Muscle layer of duodenum (tissue), 2 donors: ENCODE data around the gene ADAMTSL5.

Experiments used
- H3K27ac ChIP-seq: one replicate; pipeline ENCODE4 v1.7.0; 2013; ENCODE audit warnings: mild to moderate bottlenecking, low read length
- H3K27me3 ChIP-seq: one replicate; pipeline ENCODE4 v1.7.0; 2013; ENCODE audit warnings: low read depth, mild to moderate bottlenecking, control low read depth, low read length
- H3K36me3 ChIP-seq, 2 donors: one replicate each; pipeline ENCODE4 v1.7.0; 2013; ENCODE audit warnings: low read length in 2 of 2, control low read depth in 1 of 2, mild to moderate bottlenecking in 1 of 2; ENCODE audit not compliant: insufficient read depth in 2 of 2, control insufficient read depth in 1 of 2
- H3K4me1 ChIP-seq, 2 donors: one replicate each; pipeline ENCODE4 v1.7.0; 2013; ENCODE audit warnings: low read length in 2 of 2, mild to moderate bottlenecking in 2 of 2, control low read depth in 1 of 2, moderate library complexity in 1 of 2; ENCODE audit not compliant: insufficient read depth in 2 of 2, control insufficient read depth in 1 of 2
- H3K4me3 ChIP-seq, 2 donors: one replicate each; pipeline ENCODE4 v1.7.0; 2013; ENCODE audit warnings: low read length in 2 of 2, low read depth in 1 of 2, mild to moderate bottlenecking in 1 of 2
- H3K9me3 ChIP-seq, 2 donors: one replicate each; pipeline ENCODE4 v1.7.0; 2013; ENCODE audit warnings: low read length in 2 of 2, control low read depth in 1 of 2, mild to moderate bottlenecking in 1 of 2; ENCODE audit not compliant: control insufficient read depth in 1 of 2
- donor health status: healthy.

ADAMTSL5 gene

DNA sequence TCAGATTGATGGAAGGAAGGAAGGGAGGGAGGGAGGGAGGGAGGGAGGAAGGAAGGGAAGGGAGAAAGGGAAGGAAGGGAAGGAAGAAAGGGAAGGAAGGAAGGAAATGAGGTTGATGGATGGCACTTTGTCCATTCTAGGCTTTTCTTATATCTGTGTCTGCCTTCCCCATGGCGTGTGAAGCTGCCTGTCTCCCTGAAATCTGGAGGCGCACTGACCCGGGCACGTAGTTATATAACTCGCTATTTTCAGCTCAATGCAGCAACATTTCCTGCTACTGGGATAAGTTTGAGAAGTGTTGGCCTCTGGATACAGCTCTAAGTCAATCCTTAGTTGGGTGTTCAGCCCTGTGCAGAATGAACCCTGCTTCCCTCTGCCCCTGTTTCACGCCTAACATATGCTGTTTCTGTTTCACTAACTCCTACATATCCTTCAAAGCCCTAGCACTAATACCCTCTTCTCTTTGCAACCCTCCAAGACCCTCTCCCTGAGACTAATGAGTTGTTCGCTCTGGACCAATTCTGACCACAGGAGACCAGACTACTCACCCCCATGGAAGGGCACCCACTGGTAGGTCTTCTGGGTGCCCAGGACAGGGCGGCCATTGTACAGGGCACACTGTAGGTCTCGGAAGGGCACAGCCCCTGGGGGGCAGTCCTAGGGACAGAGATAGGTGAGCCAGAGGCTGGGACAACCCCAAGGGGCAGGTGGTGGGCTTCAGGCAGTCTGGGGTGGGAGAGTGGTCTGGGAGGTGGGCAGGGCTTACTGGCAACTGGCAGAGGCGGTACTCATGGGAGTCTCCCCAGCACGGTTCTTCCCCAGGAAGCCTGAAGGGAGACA lies 3.0 kb downstream of the ADAMTSL5 start:
- Histone ChIP-seq H3K4me1 (peaks cover 0 to 15% of the 10 kb centered on the region in 2 donors), H3K27me3 (peaks cover 3% of the 10 kb centered on the region), H3K27ac (no peak overlapping the region), H3K36me3 (no peaks in the 10 kb centered on the region), H3K9me3 (peaks cover 0 to 6% of the 10 kb centered on the region in 2 donors), H3K4me3 (no peak overlapping the region)

DNA sequence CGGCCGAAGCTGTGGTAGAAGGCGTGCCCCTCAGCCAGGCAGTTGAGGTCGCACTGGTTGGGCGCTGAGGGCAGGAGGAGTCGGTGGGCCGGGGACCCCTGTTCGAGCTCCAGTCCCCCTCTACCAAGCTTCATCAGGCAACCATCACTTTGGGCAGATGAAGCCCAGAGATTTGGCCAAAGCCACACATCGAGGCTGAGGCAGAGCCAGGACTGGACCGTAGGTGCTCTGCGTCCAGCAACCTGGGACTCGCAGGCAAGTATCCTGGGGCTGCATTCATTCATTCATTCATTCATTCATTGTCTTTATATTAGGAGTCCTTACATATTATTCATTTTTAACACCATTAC lies 4.3 kb downstream of the ADAMTSL5 start:
- H3K4me1 ChIP-seq, result peaks cover 0 to 13% of the 10 kb centered on the region in 2 donors
- peaks cover 9% of the 10 kb centered on the region for H3K27me3 ChIP-seq
- H3K9me3 ChIP-seq, result peaks cover 0 to 6% of the 10 kb centered on the region in 2 donors
- no peaks in the 10 kb centered on the region for H3K36me3 ChIP-seq
- peak overlapping the region in 1 of 2 donors; percentile 16 for H3K4me3 ChIP-seq
- H3K27ac ChIP-seq, result no peak overlapping the region

DNA sequence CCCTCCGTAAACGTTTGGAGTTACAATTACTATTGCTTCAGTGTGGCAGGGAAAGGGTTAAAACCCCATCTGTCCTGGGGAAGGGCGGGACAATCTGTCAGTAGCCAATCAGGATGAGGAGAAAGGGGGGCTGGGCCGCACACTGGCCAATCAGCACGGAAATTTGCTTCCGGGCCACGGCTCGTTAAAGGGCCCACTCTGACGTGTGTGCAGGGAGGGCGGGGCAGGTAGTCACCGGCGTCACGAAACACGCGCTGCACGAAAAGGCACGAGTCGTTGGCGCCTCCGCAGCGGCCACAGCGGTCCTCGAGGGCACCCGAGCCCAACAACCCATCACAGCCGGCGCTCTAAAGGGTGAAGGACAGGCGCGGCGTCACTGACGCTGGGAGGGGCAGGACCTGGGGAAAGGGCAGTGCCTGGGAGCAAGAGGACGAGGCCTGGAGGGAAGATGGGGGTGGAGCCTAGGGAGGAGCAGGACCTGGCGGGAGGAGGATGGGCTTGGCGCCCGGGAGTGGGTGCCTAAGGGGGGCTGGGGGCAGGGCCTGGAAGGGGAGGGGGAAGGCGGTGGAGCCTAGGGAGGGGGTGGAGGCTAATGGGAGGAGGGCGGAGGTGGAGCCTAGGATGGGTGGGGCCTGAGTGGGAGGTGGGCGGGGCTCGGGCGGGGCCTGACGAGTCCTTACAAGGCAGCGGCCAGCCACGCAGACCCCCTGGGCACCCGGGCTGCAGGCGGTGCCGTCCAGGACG lies 4.9 kb downstream of the ADAMTSL5 start:
- Histone ChIP-seq H3K36me3 (no peaks in the 10 kb centered on the region), H3K4me1 (peaks cover 0 to 8% of the 10 kb centered on the region in 2 donors), H3K27ac (no peak overlapping the region), H3K9me3 (peaks cover 0 to 6% of the 10 kb centered on the region in 2 donors), H3K4me3 (peak overlapping the region; percentile 30 to 34), H3K27me3 (peaks cover 14% of the 10 kb centered on the region)

DNA sequence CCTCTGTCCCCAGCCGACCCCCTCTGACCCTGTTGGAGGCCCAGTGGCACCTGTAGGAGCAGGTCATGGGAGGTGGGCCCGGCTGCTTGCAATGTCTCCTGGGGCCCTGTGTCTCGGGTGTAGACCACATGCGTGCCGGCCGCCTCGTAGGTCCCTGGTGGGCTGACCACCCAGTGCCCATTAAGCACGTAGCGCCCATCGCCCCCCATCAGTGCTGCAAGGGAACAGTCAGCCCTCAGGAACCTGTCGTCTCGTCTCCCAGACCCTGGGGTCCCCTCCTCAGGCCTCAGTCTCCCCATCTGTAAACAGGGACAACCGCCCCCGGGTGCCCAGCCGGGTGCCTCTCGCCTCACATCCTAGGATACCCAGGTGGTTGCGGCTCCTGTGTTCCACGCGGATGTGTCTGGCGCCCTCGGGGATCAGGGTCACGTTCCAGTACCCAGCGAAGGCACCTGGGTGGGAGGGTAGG lies 5.6 kb downstream of the ADAMTSL5 start:
- Histone ChIP-seq H3K9me3 (peaks cover 0 to 6% of the 10 kb centered on the region in 2 donors), H3K27me3 (peaks cover 15% of the 10 kb centered on the region), H3K4me1 (peaks cover 0 to 8% of the 10 kb centered on the region in 2 donors), H3K27ac (no peak overlapping the region), H3K4me3 (peak overlapping the region; percentile 30 to 34), H3K36me3 (no peaks in the 10 kb centered on the region)

DNA sequence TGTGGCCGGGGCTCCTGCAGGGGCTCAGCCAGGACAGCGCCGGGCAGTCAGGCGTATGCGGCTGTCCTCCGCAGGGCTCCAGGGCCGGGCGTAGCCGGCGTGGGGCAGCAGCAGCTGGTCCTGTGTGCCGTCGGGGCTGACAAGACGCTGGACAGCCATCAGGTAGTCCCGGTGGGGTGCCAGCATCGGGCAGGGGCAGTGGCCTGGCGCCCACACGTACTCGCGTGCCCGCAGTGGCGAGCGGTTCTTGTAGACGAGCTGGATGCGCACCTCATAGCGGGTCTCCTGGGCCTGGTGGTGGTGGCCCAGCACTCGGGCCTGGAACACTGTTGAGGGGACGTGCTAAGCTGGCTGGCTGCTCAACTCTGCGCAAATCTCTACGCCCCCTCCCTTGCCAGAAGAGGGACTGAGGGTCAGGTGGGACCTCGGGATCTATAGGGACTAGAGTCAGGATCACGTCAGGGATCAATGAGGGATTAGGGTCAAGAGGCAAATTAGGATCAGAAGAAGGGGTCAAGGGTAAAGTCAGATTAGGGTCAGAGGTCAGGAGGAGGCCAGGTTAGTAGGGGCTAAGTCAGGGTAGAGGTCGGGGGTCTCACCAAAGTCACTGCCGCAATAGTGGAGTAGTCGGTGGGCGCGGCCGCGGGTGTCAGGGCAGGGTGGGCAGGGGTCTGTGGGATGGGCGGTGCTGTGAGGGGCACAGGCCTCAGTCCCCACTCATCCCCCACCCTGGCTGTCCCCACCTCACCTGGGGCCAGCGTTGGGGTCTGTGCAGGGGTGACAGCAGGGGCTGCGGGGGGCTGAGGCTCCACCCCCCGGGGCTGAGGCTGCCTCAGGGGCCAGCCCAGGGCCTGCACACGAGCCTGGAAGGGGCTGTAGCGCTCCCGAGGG lies 6.6 kb downstream of the ADAMTSL5 start:
- Histone ChIP-seq H3K4me3 (no peak overlapping the region), H3K4me1 (peaks cover 0 to 8% of the 10 kb centered on the region in 2 donors), H3K27me3 (peaks cover 13% of the 10 kb centered on the region)

DNA sequence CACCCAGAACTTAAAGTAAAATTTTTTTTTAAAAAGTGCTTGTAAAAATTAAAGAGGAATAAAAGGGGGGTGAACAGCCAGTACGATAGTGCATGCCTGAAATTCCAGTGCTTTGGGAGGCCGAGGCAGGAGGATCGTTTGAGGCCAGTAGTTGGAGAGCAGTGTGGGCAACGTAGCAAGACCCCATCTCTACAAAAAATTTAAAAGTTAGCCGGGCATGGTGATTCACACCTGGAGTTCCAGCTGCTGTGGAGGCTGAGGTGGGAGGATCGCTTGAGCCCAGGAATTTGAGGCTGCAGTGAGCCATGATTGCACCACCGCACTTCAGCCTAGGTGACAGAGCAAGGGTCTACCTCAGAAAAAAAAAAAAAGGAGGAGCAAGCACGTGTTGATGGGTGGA lies 7.8 kb downstream of the ADAMTSL5 start:
- Histone ChIP-seq H3K4me3 (no peak overlapping the region), H3K27ac (no peak overlapping the region), H3K27me3 (peaks cover 13% of the 10 kb centered on the region), H3K36me3 (no peaks in the 10 kb centered on the region), H3K4me1 (peaks cover 0 to 8% of the 10 kb centered on the region in 2 donors), H3K9me3 (peaks cover 0 to 6% of the 10 kb centered on the region in 2 donors)

More for the DNA sequence above, 6.6 kb downstream of the ADAMTSL5 start:
- Histone ChIP-seq H3K36me3 (no peaks in the 10 kb centered on the region), H3K9me3 (peaks cover 0 to 6% of the 10 kb centered on the region in 2 donors), H3K27ac (no peak overlapping the region)

DNA sequence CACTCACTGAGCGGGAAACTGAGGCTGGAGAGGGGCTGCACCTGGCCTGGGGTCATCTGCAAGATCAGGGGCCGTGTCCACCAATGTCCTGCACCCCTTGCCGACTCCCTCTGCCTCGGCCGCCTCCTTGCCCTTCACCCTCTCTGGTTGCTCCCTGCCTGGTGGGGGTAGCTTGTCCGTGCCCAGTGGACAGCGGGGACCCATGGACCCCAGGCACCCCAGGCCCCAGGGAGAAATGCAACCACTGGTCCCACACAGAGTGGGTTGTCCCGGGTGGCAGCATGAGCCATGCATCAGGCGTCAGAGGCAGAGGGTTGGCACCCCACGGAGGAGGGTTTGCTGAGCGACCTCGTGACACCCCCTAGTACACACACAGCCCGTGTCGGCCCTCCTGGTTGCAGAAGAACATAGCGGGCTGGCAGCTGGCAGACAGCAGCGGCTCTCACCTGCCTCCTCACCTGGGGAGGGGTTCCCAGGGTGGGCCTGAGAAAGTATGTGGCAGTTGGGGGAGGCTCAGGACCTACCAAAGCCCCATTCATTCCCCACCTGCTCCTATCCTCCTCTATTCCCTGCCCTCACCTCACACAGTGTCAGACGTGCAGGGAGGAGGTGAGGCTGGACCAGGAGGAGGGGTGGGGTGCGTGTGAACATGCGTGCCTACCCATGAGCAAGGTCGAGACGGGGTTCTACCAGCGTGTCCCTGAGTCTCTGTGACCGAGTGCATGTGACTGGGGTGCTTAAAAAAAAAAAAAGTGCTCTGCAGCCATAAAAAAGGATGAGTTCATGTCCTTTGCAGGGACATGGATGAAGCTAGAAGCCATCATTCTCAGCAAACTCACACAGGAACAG lies 8.7 kb downstream of the ADAMTSL5 start:
- Histone ChIP-seq H3K4me1 (peaks cover 0 to 8% of the 10 kb centered on the region in 2 donors), H3K36me3 (no peaks in the 10 kb centered on the region), H3K4me3 (no peak overlapping the region), H3K9me3 (peaks cover 0 to 6% of the 10 kb centered on the region in 2 donors), H3K27me3 (peaks cover 13% of the 10 kb centered on the region), H3K27ac (no peak overlapping the region)

DNA sequence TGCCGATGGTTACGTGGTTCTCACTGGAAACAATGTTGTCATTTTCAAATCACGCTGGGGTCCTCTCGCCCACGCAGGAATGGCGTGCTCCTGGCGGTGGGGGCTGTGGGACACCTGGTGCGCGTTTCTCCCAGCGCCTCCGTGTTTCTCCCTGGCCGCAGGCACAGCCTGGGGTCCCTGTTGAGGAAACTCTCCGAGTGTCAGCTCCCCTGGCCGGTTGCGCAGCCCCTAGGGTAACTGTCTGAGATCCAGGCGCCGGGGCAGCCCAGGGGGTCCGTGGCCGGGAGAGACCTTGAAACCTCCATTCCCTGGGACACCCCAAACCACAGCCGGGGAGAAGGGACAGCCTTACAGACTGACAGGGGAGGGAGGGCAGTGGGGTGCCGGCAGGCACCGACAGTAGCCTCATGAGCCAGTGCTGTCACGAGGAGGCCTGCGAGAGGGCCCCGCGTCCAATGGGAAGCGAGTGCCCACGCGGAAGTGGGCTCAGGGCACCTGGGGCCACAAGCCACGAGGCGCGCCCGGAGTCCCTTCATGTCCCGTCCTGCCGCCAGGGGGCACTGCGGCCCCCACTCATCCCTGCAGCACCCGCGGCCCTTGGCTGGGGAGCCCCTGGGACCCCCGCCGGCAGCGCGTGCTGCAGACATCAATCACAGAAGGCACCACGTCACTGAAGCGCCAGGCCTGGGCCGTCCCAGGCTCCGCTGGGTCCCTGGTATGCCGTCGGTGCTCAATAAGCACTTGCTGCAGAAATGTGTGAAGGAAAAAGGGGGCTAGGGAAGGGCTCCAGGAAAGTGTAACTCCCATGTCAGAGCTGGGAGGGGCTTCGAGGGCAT lies 9.5 kb downstream of the ADAMTSL5 start:
- Histone ChIP-seq H3K4me3 (peak overlapping the region in 1 of 2 donors; percentile 13), H3K9me3 (peaks cover 0 to 2% of the 10 kb centered on the region in 2 donors), H3K4me1 (peaks cover 0 to 5% of the 10 kb centered on the region in 2 donors), H3K36me3 (no peaks in the 10 kb centered on the region), H3K27me3 (peaks cover 13% of the 10 kb centered on the region), H3K27ac (no peak overlapping the region)

DNA sequence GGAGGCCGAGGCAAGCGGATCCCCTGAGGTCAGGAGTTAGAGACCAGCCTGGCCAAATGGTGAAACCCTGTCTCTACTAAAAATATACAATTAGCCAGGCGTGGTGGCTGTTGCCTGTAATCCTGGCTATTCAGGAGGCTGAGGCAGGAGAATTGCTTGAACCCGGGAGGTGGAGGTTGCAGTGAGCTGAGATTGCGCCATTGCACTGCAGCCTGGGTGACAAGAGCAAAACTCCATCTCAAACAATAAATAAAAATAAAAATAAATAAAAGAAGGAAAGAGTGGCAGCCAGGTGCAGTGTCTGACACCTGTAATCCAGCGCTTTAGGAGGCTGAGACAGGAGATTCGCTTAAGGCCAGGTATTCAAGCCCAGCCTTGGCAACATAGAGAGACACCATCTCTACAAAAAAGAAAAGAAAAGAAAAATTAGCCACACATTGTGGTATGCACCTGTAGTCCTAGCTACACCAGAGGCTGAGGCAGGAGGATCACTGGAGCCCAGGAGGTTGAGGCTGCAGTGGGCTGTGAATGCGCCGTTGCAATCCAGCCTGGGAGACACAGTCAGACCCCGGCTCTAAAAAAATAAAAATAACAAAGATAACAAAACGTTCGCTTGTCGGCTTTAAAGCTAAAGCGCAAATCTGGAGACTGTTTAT lies 10.3 kb downstream of the ADAMTSL5 start:
- no peak overlapping the region for H3K27ac ChIP-seq
- peaks cover 0 to 2% of the 10 kb centered on the region in 2 donors for H3K9me3 ChIP-seq
- peaks cover 13% of the 10 kb centered on the region for H3K27me3 ChIP-seq
- H3K36me3 ChIP-seq, result no peaks in the 10 kb centered on the region
- H3K4me3 ChIP-seq, result no peak overlapping the region
- H3K4me1 ChIP-seq, result peaks cover 0 to 5% of the 10 kb centered on the region in 2 donors
